NCI-H2081 treated with DMSO at 0.1 percent for 48 hours (cell line): ENCODE results near the gene TSPAN3.

Experiments
- DNase-seq: peaks from one replicate; lab custom pipeline; 2025; lab: John Stamatoyannopoulos, UW

Gene TSPAN3

GRCh38 chr15:77053709-77054108 is 17.2 kb downstream of the TSPAN3 start:
- DNase-seq: no peak

GRCh38 chr15:77052556-77052955 is 18.4 kb downstream of the TSPAN3 start:
- DNase-seq: no peak

- DNase-seq: no peak
Observed at GRCh38 chr15:77048135-77048876, 22.6 kb downstream of the TSPAN3 start.

GRCh38 chr15:77046704-77047412 is 24.1 kb downstream of the TSPAN3 start:
- no peak for DNase-seq

GRCh38 chr15:77045985-77046384 is 24.9 kb downstream of the TSPAN3 start:
- no peak for DNase-seq

- no peak for DNase-seq
Observed at GRCh38 chr15:77044228-77045042, 26.5 kb downstream of the TSPAN3 start.

GRCh38 chr15:77042955-77043920 is 27.7 kb downstream of the TSPAN3 start:
- DNase-seq: no peak

- DNase-seq: no peak
Observed at GRCh38 chr15:77042245-77042919, 28.5 kb downstream of the TSPAN3 start.

GRCh38 chr15:77040673-77041072 is 30.2 kb downstream of the TSPAN3 start:
- no peak for DNase-seq

- DNase-seq: no peak
Observed at GRCh38 chr15:77039848-77040247, 31.1 kb downstream of the TSPAN3 start.

GRCh38 chr15:77039217-77039533 is 31.7 kb downstream of the TSPAN3 start:
- DNase-seq: no peak

- no peak for DNase-seq
Observed at GRCh38 chr15:77038312-77039216, 32.3 kb downstream of the TSPAN3 start.

- no peak for DNase-seq
Observed at GRCh38 chr15:77037388-77038209, 33.3 kb downstream of the TSPAN3 start.

- DNase-seq: no peak
Observed at GRCh38 chr15:77036537-77037387, 34.1 kb downstream of the TSPAN3 start.

- DNase-seq: no peak
Observed at GRCh38 chr15:77035999-77036471, 34.9 kb downstream of the TSPAN3 start.

- DNase-seq: no peak
Observed at GRCh38 chr15:77035584-77035983, 35.3 kb downstream of the TSPAN3 start.

GRCh38 chr15:77034695-77035489 is 36.0 kb downstream of the TSPAN3 start:
- DNase-seq: no peak
